Smooth muscle cell (in vitro differentiated cells): Measurements from ENCODE around the gene C19orf44. TPM values are rescaled to one million over a fixed set of nuclear protein-coding genes. Genes with fewer than 3 reads are reported as not detected.
"Not testable (repeated sequence)": the region's sequence is repeated elsewhere in the genome, so short reads cannot be mapped to it uniquely, and the experiment has no call there.

ENCODE experiments used
- DNase-seq: peaks from one replicate; lab custom pipeline; 2025; ENCODE audit not compliant: unreplicated experiment; lab: John Stamatoyannopoulos, UW
- H2AFZ ChIP-seq: fragments of 200-600 bp; sonication (generic); 2 replicates; pipeline ENCODE4 v1.6.0; 2016; ENCODE audit warnings: antibody characterized with exemption, low read depth, mild to moderate bottlenecking
- H3F3A ChIP-seq: fragments of 200-600 bp; sonication (generic); 2 replicates; pipeline ENCODE4 v1.6.0; 2017; ENCODE audit warnings: antibody characterized with exemption, low read depth
- H3K27ac ChIP-seq: fragments of 200-600 bp; sonication (generic); 2 replicates; pipeline ENCODE4 v1.5.1; 2016; ENCODE audit warnings: low read depth, mild to moderate bottlenecking
- H3K27me3 ChIP-seq: fragments of 200-600 bp; sonication (generic); 2 replicates; pipeline ENCODE4 v1.6.1; 2016; ENCODE audit warnings: low read depth, mild to moderate bottlenecking
- H3K36me3 ChIP-seq: fragments of 200-600 bp; sonication (generic); 2 replicates; pipeline ENCODE4 v1.5.1; 2016; ENCODE audit warnings: low read depth
- H3K4me1 ChIP-seq: fragments of 200-600 bp; sonication (generic); 2 replicates; pipeline ENCODE4 v1.5.1; 2016; ENCODE audit warnings: low read depth
- H3K4me2 ChIP-seq: fragments of 200-600 bp; sonication (generic); 2 replicates; pipeline ENCODE4 v1.6.0; 2016; ENCODE audit warnings: mild to moderate bottlenecking
- H3K4me3 ChIP-seq: fragments of 200-600 bp; sonication (generic); 2 replicates; pipeline ENCODE4 v1.5.1; 2016; ENCODE audit warnings: mild to moderate bottlenecking
- H3K79me2 ChIP-seq: fragments of 200-600 bp; sonication (generic); 2 replicates; pipeline ENCODE4 v1.6.0; 2016; ENCODE audit warnings: low read depth, mild to moderate bottlenecking
- H3K9ac ChIP-seq: fragments of 200-600 bp; sonication (generic); 2 replicates; pipeline ENCODE4 v1.6.0; 2016; ENCODE audit warnings: low read depth
- H3K9me3 ChIP-seq: fragments of 200-600 bp; sonication (generic); replicated peaks from 2 replicates; pipeline ENCODE4 v1.5.1; 2016; ENCODE audit warnings: low read depth
- H4K20me1 ChIP-seq: fragments of 200-600 bp; sonication (generic); 2 replicates; pipeline ENCODE4 v1.6.0; 2016; ENCODE audit warnings: low read depth
- CTCF ChIP-seq: fragments of 200-600 bp; sonication (generic); IDR thresholded peaks from 2 replicates; pipeline ENCODE4 v1.5.1; 2017; ENCODE audit warnings: borderline replicate concordance, mild to moderate bottlenecking, antibody characterized with exemption; ENCODE audit not compliant: insufficient read depth, poor library complexity, severe bottlenecking
- WGBS: methylation state at CpG from one replicate; pipeline ENCODE4 v1.1.7; 2016; ENCODE audit warnings: low lambda C conversion rate; 5-methylcytosine and 5-hydroxymethylcytosine counted together
- polyA plus RNA-seq: library from polyadenylated mRNA; unstranded; fragments of >200 nt; fragmentation: Nextera tagmentation; extraction: Ambion mirVana; gene quantifications from 2 replicates; pipeline ENCODE4 v1.2.1, GENCODE V29; 2016
- total RNA-seq: library from RNA; depleted of rRNA; stranded (reverse); fragments of >200 nt; gene quantifications from 2 replicates; pipeline ENCODE4 v1.2.3, GENCODE V29; 2014

The C19orf44 gene
- total and polyA plus RNA-seq, 2 experiments from 2014 or later = 3.3 to 3.4 TPM

GRCh38 chr19:16542910-16543472 lies 46.8 kb downstream of the C19orf44 start:
- Histone ChIP-seq H2AFZ (no peak overlapping the region), H3K4me2 (peak overlapping the region; percentile 95), H3K4me3 (peak overlapping the region; percentile 92), H3K27ac (peak overlapping the region; percentile 79), H3K9ac (peak overlapping the region; percentile 92), H3F3A (no peaks in the 10 kb centered on the region), H3K4me1 (peaks cover 17% of the 10 kb centered on the region), H4K20me1 (peaks cover 37% of the 10 kb centered on the region), H3K9me3 (no peaks in the 10 kb centered on the region), H3K36me3 (no peaks in the 10 kb centered on the region), H3K79me2 (peaks cover 63% of the 10 kb centered on the region), H3K27me3 (no peaks in the 10 kb centered on the region)
- WGBS = 6% methylated on average over 15 of the region's 15 CpGs
- no peak for DNase-seq
- no peak for TF ChIP-seq CTCF

GRCh38 chr19:16543734-16544133 lies 47.5 kb downstream of the C19orf44 start:
- DNase-seq, H3K27me3 ChIP-seq, H3K27ac ChIP-seq, H3K9ac ChIP-seq, H3K9me3 ChIP-seq, H3F3A ChIP-seq, H2AFZ ChIP-seq, H3K4me2 ChIP-seq, H3K36me3 ChIP-seq: not testable (repeated sequence)
- peaks cover 56% of the 10 kb centered on the region for H3K79me2 ChIP-seq
- peak overlapping the region; percentile 92 for H3K4me3 ChIP-seq
- peaks cover 30% of the 10 kb centered on the region for H4K20me1 ChIP-seq
- peaks cover 17% of the 10 kb centered on the region for H3K4me1 ChIP-seq
- 94% methylated on average over 6 of the region's 6 CpGs for WGBS

GRCh38 chr19:16544473-16545231 lies 48.5 kb downstream of the C19orf44 start:
- H4K20me1 ChIP-seq = peaks cover 23% of the 10 kb centered on the region
- no peak overlapping the region for H3K9ac ChIP-seq
- peaks cover 5% of the 10 kb centered on the region for H3F3A ChIP-seq
- H3K9me3 ChIP-seq = no peaks in the 10 kb centered on the region
- no peaks in the 10 kb centered on the region for H3K36me3 ChIP-seq
- no peak overlapping the region for H2AFZ ChIP-seq
- DNase-seq = no peak
- H3K4me2 ChIP-seq = no peak overlapping the region
- no peak for TF ChIP-seq CTCF
- peaks cover 17% of the 10 kb centered on the region for H3K4me1 ChIP-seq
- no peaks in the 10 kb centered on the region for H3K27me3 ChIP-seq
- no peak overlapping the region for H3K27ac ChIP-seq
- WGBS = 96% methylated on average over 11 of the region's 11 CpGs
- H3K4me3 ChIP-seq = no peak overlapping the region
- H3K79me2 ChIP-seq = peaks cover 48% of the 10 kb centered on the region

- Histone ChIP-seq H3K4me1 (no peaks in the 10 kb centered on the region), H2AFZ (no peak overlapping the region), H3K4me3 (no peak overlapping the region), H4K20me1 (peaks cover 9% of the 10 kb centered on the region), H3F3A (peaks cover 10% of the 10 kb centered on the region), H3K9ac (no peak overlapping the region), H3K4me2 (no peak overlapping the region), H3K9me3 (no peaks in the 10 kb centered on the region), H3K27me3 (no peaks in the 10 kb centered on the region), H3K27ac (no peak overlapping the region), H3K36me3 (no peaks in the 10 kb centered on the region), H3K79me2 (peaks cover 12% of the 10 kb centered on the region)
- no peak for TF ChIP-seq CTCF
- WGBS = 93% methylated on average over 4 of the region's 4 CpGs
- no peak for DNase-seq
Measured at GRCh38 chr19:16548956-16549355, 52.8 kb downstream of the C19orf44 start.

- not testable (repeated sequence) for H2AFZ ChIP-seq, H3K4me2 ChIP-seq, H3K79me2 ChIP-seq, H3K4me3 ChIP-seq, H3K27ac ChIP-seq, H3K36me3 ChIP-seq, H4K20me1 ChIP-seq, H3K9me3 ChIP-seq, H3K4me1 ChIP-seq, DNase-seq, H3K27me3 ChIP-seq, H3K9ac ChIP-seq
- WGBS = 92% methylated on average over 6 of the region's 6 CpGs
- H3F3A ChIP-seq = peaks cover 10% of the 10 kb centered on the region
Measured at GRCh38 chr19:16551902-16552301, 55.7 kb downstream of the C19orf44 start.
